Endothelial cell of umbilical vein (primary cell): ENCODE data around the gene SLC9C2. TPM values are rescaled to one million over a fixed set of nuclear protein-coding genes. Genes with fewer than 3 reads are reported as not detected.

ENCODE experiments used
- BruUV-seq: library from RNA; stranded (reverse); fragments of 400-500 nt; replicated peaks from 2 replicates; lab custom pipeline; 2021; lab: Mats Ljungman, UMichigan
- CTCF ChIA-PET: fragments of 300-600, 350-600 bp; sonication (Branson Sonifier 250); formaldehyde crosslinking; loops from one replicate; lab custom pipeline; 2021; ENCODE audit warnings: antibody characterized with exemption, inconsistent platforms; lab: Charles Lee
- POLR2A ChIA-PET: fragments of 300-600, 350-600 bp; sonication (Branson Sonifier 250); formaldehyde crosslinking; loops from one replicate; lab custom pipeline; 2021; ENCODE audit warnings: antibody characterized with exemption, inconsistent platforms; lab: Charles Lee
- DNase-seq: peaks from one replicate; pipeline ENCODE4 v3.0.0-alpha.2; 2011; ENCODE audit warnings: low read depth, low spot score
- FAIRE-seq: peaks from 2 replicates; lab custom pipeline; 2011; peaks lifted over from hg19 to GRCh38; lab: Jason Lieb, UNC
- H2AFZ ChIP-seq: 2 replicates; pipeline ENCODE4 v1.6.0; 2012; ENCODE audit warnings: low read depth, low read length, control low read depth, inconsistent platforms
- H3K27ac ChIP-seq: 2 replicates; pipeline ENCODE4 v1.5.1; 2011; ENCODE audit warnings: low read depth, mild to moderate bottlenecking, control low read depth, low read length, moderate library complexity; ENCODE audit not compliant: insufficient read depth
- H3K27me3 ChIP-seq, 2 experiments: 2 replicates each; pipeline versions ENCODE4 v1.6.0 to v1.6.1; 2011; ENCODE audit warnings: low read length in 2 of 2, mixed read lengths in 1 of 2; ENCODE audit not compliant: control insufficient read depth in 2 of 2, insufficient read depth in 2 of 2
- H3K36me3 ChIP-seq, 2 experiments: 2 replicates in 1 of 2; 3 replicates in 1 of 2; pipeline ENCODE4 v1.5.1; 2011; ENCODE audit warnings: low read length in 2 of 2, mild to moderate bottlenecking in 1 of 2, moderate library complexity in 1 of 2; ENCODE audit not compliant: control insufficient read depth in 2 of 2, insufficient read depth in 2 of 2; ENCODE audit errors: extremely low read depth in 1 of 2
- H3K4me1 ChIP-seq: 3 replicates; pipeline ENCODE4 v1.5.1; 2011; ENCODE audit warnings: mild to moderate bottlenecking, low read length; ENCODE audit not compliant: control insufficient read depth, insufficient read depth; ENCODE audit errors: extremely low read depth
- H3K4me2 ChIP-seq: 2 replicates; pipeline ENCODE4 v1.6.1; 2011; ENCODE audit warnings: low read length, control low read depth, mixed read lengths; ENCODE audit not compliant: insufficient read depth
- H3K4me3 ChIP-seq, 3 experiments: fragments of 200-600 bp in 1 of 3; sonication (generic), shearing (Covaris generic) in 1 of 3; replicated peaks in 1 of 3; 2 replicates each; pipeline ENCODE4 v1.5.1; 2011 to 2016; ENCODE audit warnings: control low read depth in 3 of 3, low read length in 3 of 3, mild to moderate bottlenecking in 2 of 3, inconsistent platforms in 1 of 3, low read depth in 1 of 3, moderate library complexity in 1 of 3; ENCODE audit not compliant: insufficient read depth in 1 of 3
- H3K79me2 ChIP-seq: 2 replicates; pipeline ENCODE4 v1.6.0; 2012; ENCODE audit warnings: low read length, inconsistent platforms; ENCODE audit not compliant: control insufficient read depth, insufficient read depth
- H3K9ac ChIP-seq: replicated peaks from 2 replicates; pipeline ENCODE3; 2011; ENCODE audit warnings: low read length, control low read depth; ENCODE audit not compliant: insufficient read depth; ENCODE audit errors: extremely low read depth
- H3K9me1 ChIP-seq: replicated peaks from 3 replicates; pipeline ENCODE4 v1.6.0; 2011; ENCODE audit warnings: mild to moderate bottlenecking, low read length; ENCODE audit not compliant: control insufficient read depth, insufficient read depth; ENCODE audit errors: extremely low read depth
- H3K9me3 ChIP-seq: replicated peaks from 2 replicates; pipeline ENCODE4 v1.5.1; 2012; ENCODE audit warnings: low read length, inconsistent platforms; ENCODE audit not compliant: control insufficient read depth, insufficient read depth
- H4K20me1 ChIP-seq: replicated peaks from 2 replicates; pipeline ENCODE3; 2011; ENCODE audit warnings: mild to moderate bottlenecking, low read length; ENCODE audit not compliant: control insufficient read depth, insufficient read depth; ENCODE audit errors: extremely low read depth
- EZH2 ChIP-seq: IDR thresholded peaks from 2 replicates; pipeline ENCODE4 v1.6.1; 2012; ENCODE audit warnings: borderline replicate concordance, low read depth, mild to moderate bottlenecking, moderate library complexity, low read length, inconsistent platforms; ENCODE audit not compliant: severe bottlenecking
- FOS ChIP-seq: IDR thresholded peaks from 2 replicates; pipeline ENCODE4 v1.6.1; 2011; ENCODE audit warnings: mild to moderate bottlenecking, low read length, moderate library complexity, borderline replicate concordance; ENCODE audit not compliant: insufficient read depth
- GATA2 ChIP-seq: IDR thresholded peaks from 2 replicates; pipeline ENCODE4 v1.7.0; 2011; ENCODE audit warnings: low read depth, mild to moderate bottlenecking, moderate library complexity, mixed read lengths, low read length; ENCODE audit not compliant: insufficient read length, insufficient read depth
- JUN ChIP-seq: IDR thresholded peaks from 2 replicates; pipeline ENCODE4 v1.6.1; 2011; ENCODE audit warnings: borderline replicate concordance, low read depth; ENCODE audit not compliant: insufficient read length, insufficient read depth
- MYC ChIP-seq: IDR thresholded peaks from one replicate; pipeline ENCODE4 v1.6.1; 2011; ENCODE audit warnings: mild to moderate bottlenecking, low read depth, low read length
- POLR2A ChIP-seq: IDR thresholded peaks from 2 replicates; pipeline ENCODE4 v1.6.1; 2012; ENCODE audit warnings: low read depth, mild to moderate bottlenecking, control low read depth, low read length
- POLR2AphosphoS5 ChIP-seq: IDR thresholded peaks from 2 replicates; pipeline ENCODE4 v1.6.1; 2012; ENCODE audit warnings: low read depth, mild to moderate bottlenecking, control low read depth, low read length, moderate library complexity; ENCODE audit not compliant: insufficient read depth
- dilution Hi-C: fragments of 300-500 bp; cut with MboI; formaldehyde crosslinking; loops from one replicate; pipeline ENCODE4 v1.15.0; 2019; ENCODE audit warnings: low sequenced_read_pairs; ENCODE audit not compliant: extremely low pct_ligation_motif_present
- intact Hi-C: fragments of 100-400 bp; cut with micrococcal nuclease; formaldehyde crosslinking; loops from one replicate; pipeline ENCODE4 v1.10.0; 2022
- polyA plus RNA-seq, 4 experiments: library from polyadenylated mRNA; depleted of rRNA in 3 of 4; stranded (reverse) in 3 of 4; unstranded in 1 of 4; fragments of >200 nt; gene quantifications; 2 replicates each; pipeline versions ENCODE4 v1.2.1 to v1.2.3, GENCODE V29; 2011 to 2012; ENCODE audit warnings: missing spikeins in 1 of 4
- total RNA-seq: library from RNA; stranded (reverse); gene quantifications from 2 replicates; pipeline ENCODE4 v1.2.3, GENCODE V29; 2021
- TF ChIP-seq, protein P1 (sequence below), 2 donors: IDR thresholded peaks; 1 replicate in 1 of 2; 2 replicates in 1 of 2; pipeline ENCODE4 v1.5.1; 2011; ENCODE audit warnings: low read length in 2 of 2, mild to moderate bottlenecking in 2 of 2, moderate library complexity in 2 of 2, control low read depth in 1 of 2, inconsistent platforms in 1 of 2, low read depth in 1 of 2; ENCODE audit not compliant: insufficient read depth in 1 of 2; ENCODE audit errors: extremely low read depth in 1 of 2

Gene SLC9C2
- total and polyA plus RNA-seq, 2 donors (not counting 3 experiments of a cell fraction or from before 2014, with no cell fraction given) = 0.15 TPM; not detected in 1

DNA sequence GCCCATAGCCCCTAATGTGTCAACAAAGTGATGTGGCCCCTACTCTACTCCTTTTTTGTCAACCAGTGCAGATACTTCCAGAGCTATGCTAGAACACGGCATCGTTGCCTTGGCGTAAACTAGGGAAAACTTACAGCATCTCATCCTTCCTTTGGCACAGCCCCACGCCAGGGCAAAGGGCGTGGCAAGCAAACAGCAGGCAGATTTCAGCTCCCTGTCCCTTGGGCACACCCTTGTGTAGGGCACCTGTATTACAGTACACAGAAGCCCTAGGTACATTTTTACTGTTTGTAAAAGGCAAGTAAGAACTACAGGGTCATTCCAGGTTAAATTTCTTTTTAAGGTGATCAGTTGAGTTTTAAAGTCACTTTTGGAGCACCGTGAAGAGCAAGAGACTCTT, 96.4 kb downstream of the SLC9C2 start:
- Histone ChIP-seq H3K9me1 (no peaks in the 10 kb centered on the region), H3K4me2 (no peak overlapping the region), H3K27ac (no peak overlapping the region), H3K9ac (no peak overlapping the region), H3K4me1 (no peaks in the 10 kb centered on the region), H3K27me3 (peaks cover 0 to 3% of the 10 kb centered on the region in 2 experiments), H2AFZ (no peak overlapping the region), H3K79me2 (no peaks in the 10 kb centered on the region), H3K4me3 (no peak overlapping the region), H3K9me3 (no peaks in the 10 kb centered on the region), H3K36me3 (no peaks in the 10 kb centered on the region), H4K20me1 (no peaks in the 10 kb centered on the region)
- DNase-seq (no peak), FAIRE-seq (no peak)
- CTCF ChIA-PET = no interaction called here
- no TSS peak for BruUV-seq
- TF ChIP-seq, protein P1, sequence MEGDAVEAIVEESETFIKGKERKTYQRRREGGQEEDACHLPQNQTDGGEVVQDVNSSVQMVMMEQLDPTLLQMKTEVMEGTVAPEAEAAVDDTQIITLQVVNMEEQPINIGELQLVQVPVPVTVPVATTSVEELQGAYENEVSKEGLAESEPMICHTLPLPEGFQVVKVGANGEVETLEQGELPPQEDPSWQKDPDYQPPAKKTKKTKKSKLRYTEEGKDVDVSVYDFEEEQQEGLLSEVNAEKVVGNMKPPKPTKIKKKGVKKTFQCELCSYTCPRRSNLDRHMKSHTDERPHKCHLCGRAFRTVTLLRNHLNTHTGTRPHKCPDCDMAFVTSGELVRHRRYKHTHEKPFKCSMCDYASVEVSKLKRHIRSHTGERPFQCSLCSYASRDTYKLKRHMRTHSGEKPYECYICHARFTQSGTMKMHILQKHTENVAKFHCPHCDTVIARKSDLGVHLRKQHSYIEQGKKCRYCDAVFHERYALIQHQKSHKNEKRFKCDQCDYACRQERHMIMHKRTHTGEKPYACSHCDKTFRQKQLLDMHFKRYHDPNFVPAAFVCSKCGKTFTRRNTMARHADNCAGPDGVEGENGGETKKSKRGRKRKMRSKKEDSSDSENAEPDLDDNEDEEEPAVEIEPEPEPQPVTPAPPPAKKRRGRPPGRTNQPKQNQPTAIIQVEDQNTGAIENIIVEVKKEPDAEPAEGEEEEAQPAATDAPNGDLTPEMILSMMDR (IDR thresholded peaks at IDR 0.05; ENCODE audit: extremely low read depth in 1 of 2, insufficient read depth in 1 of 2, low read depth in 1 of 2, low read length in 2 of 2) = no peak
- TF ChIP-seq EZH2 = no peak
- no peak for TF ChIP-seq POLR2AphosphoS5
- TF ChIP-seq JUN = no peak
- TF ChIP-seq GATA2 = no peak
- no peak for TF ChIP-seq MYC
- TF ChIP-seq POLR2A = no peak
- no peak for TF ChIP-seq FOS
- intact Hi-C loops (no loop called here), dilution Hi-C loops (no loop called here)
- POLR2A ChIA-PET = no interaction called here
